HAP-1 (cell line): Measurements from ENCODE around the gene ARPC1B.
"Not testable (repeated sequence)": the region's sequence is repeated elsewhere in the genome, so short reads cannot be mapped to it uniquely, and the experiment has no call there.

Experiments
- DNase-seq, 2 experiments: peaks; one replicate each; pipeline ENCODE4 v3.0.0-alpha.2; 2016 to 2020; ENCODE audit warnings: low spot score in 2 of 2
- H3K27me3 ChIP-seq: fragments of 250-450 bp; sonication (Bioruptor Pico); 2 replicates; pipeline ENCODE4 v1.5.1; 2020; ENCODE audit warnings: low read depth, mild to moderate bottlenecking, moderate library complexity
- H3K36me3 ChIP-seq: fragments of 250-450 bp; sonication (Bioruptor Pico); replicated peaks from 2 replicates; pipeline ENCODE4 v1.5.1; 2020; ENCODE audit warnings: mild to moderate bottlenecking
- H3K4me1 ChIP-seq: fragments of 250-450 bp; sonication (Bioruptor Pico); 2 replicates; pipeline ENCODE4 v1.5.1; 2020; ENCODE audit warnings: mild to moderate bottlenecking
- H3K4me3 ChIP-seq: fragments of 250-450 bp; sonication (Bioruptor Pico); 2 replicates; pipeline ENCODE4 v1.5.1; 2020; ENCODE audit warnings: mild to moderate bottlenecking, moderate library complexity
- H3K9me3 ChIP-seq: fragments of 250-450 bp; sonication (Bioruptor Pico); 2 replicates; pipeline ENCODE4 v1.5.1; 2020; ENCODE audit warnings: mild to moderate bottlenecking, moderate library complexity
- in situ Hi-C: fragments of 300-500 bp; cut with MboI; formaldehyde crosslinking; loops from 3 replicates; pipeline ENCODE4 v1.14.3; 2020; ENCODE audit warnings: low sequenced_read_pairs, inconsistent platforms, mixed read lengths

ARPC1B gene

DNA sequence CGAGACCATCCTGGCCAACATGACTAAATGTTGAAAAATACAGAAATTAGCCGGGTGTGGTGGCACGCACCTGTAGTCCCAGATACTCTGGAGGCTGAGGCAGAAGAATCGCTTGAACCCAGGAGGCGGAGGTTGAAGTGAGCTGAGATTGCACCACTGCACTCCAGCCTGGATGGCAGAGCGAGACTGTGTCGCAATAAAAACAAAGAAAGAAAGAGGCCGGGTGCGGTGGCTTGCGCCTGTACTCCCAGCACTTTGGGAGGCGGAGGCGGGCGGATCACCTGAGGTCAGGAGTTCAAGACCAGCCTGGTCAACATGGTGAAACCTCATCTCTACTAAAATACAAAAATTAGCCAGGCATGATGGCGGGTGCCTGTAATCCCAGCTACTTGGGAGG lies 12.7 kb downstream of the ARPC1B start:
- H3K4me3 ChIP-seq, DNase-seq, in situ Hi-C loops, H3K4me1 ChIP-seq, H3K27me3 ChIP-seq, H3K9me3 ChIP-seq: not testable (repeated sequence)
- peaks cover 35% of the 10 kb centered on the region for H3K36me3 ChIP-seq

DNA sequence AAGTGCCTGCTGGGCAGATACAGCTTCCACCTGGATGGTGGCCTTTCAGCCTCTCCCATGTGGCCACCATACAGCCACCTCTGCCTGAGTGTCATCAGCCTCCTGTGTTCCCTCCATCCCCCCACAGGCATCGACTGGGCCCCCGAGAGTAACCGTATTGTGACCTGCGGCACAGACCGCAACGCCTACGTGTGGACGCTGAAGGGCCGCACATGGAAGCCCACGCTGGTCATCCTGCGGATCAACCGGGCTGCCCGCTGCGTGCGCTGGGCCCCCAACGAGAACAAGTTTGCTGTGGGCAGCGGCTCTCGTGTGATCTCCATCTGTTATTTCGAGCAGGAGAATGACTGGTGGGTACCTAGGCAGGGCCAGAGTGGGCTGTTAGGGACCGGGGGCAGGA lies 13.4 kb downstream of the ARPC1B start:
- H3K36me3 ChIP-seq: peaks cover 41% of the 10 kb centered on the region
- no peaks in the 10 kb centered on the region for H3K27me3 ChIP-seq
- H3K4me3 ChIP-seq: no peak overlapping the region
- in situ Hi-C loops: no loop called here
- H3K9me3 ChIP-seq: no peaks in the 10 kb centered on the region
- no peak for DNase-seq
- no peaks in the 10 kb centered on the region for H3K4me1 ChIP-seq

DNA sequence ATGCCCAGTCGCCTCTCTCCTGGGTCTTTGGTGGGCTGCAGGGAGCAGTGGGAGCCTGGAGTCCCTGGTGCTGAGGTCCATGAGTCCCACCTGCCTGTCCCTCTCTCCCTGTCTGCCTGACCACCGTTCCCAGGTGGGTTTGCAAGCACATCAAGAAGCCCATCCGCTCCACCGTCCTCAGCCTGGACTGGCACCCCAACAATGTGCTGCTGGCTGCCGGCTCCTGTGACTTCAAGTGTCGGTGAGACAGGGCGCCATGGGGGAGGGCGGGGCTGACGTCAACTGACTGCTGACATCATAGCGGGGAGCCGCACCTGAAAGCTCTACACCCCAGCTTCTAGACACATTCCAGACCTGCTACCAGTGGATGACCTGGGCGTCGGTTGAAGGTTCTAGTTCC lies 15.2 kb downstream of the ARPC1B start:
- Histone ChIP-seq H3K27me3 (no peaks in the 10 kb centered on the region), H3K9me3 (no peaks in the 10 kb centered on the region), H3K4me1 (no peaks in the 10 kb centered on the region), H3K36me3 (peaks cover 54% of the 10 kb centered on the region), H3K4me3 (no peak overlapping the region)
- no peak for DNase-seq
- in situ Hi-C loops: no loop called here

DNA sequence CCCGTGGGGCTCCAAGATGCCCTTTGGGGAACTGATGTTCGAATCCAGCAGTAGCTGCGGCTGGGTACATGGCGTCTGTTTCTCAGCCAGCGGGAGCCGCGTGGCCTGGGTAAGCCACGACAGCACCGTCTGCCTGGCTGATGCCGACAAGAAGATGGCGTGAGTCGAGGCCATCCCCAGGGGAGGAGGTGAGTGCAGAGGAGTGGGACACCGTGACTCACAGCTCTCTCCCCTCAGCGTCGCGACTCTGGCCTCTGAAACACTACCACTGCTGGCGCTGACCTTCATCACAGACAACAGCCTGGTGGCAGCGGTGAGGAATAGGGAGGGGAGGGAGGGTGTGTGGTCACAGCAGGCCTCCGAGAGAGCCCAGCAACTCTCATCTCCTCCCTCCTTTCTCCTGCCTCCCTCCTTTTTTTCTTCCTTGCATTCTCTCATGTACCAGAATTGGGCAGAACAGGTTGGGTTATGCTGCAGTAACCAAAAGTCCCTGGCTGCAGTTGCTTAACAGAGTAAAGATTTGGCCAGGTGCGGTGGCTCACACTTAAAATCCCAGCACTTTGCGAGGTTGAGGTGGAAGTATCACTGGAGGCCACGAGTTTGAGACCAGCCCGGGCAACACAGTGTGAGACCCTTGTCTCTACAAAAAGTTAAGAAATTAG lies 16.5 kb downstream of the ARPC1B start:
- no peak for DNase-seq
- H3K4me1 ChIP-seq: no peaks in the 10 kb centered on the region

DNA sequence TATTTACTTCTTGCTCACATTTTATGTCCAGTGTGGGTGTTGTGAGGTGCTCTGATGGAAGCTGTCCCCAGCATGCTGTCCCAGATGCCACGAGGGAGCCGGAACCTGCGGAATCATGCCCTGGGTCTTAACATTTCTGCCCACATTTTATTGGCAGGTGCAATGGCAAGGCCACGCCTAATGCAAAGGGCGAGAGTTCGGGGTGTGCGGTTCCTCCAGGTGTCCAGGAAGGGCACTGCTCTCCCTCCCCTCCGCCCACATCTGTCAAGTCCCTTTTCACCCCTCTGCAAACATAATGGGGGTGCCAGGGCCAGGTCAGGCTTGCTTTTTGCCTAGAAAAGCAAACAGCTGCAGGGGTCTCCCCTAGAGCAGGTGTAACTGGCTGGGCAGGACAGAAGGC lies 17.5 kb downstream of the ARPC1B start:
- no peaks in the 10 kb centered on the region for H3K27me3 ChIP-seq
- no peaks in the 10 kb centered on the region for H3K4me1 ChIP-seq
- peaks cover 68% of the 10 kb centered on the region for H3K36me3 ChIP-seq
- H3K4me3 ChIP-seq: no peak overlapping the region
- in situ Hi-C loops: no loop called here
- no peaks in the 10 kb centered on the region for H3K9me3 ChIP-seq
- no peak for DNase-seq

More for the DNA sequence above, 16.5 kb downstream of the ARPC1B start:
- Histone ChIP-seq H3K4me3 (no peak overlapping the region), H3K27me3 (no peaks in the 10 kb centered on the region), H3K9me3 (no peaks in the 10 kb centered on the region), H3K36me3 (peaks cover 67% of the 10 kb centered on the region)
- in situ Hi-C loops: no loop called here

DNA sequence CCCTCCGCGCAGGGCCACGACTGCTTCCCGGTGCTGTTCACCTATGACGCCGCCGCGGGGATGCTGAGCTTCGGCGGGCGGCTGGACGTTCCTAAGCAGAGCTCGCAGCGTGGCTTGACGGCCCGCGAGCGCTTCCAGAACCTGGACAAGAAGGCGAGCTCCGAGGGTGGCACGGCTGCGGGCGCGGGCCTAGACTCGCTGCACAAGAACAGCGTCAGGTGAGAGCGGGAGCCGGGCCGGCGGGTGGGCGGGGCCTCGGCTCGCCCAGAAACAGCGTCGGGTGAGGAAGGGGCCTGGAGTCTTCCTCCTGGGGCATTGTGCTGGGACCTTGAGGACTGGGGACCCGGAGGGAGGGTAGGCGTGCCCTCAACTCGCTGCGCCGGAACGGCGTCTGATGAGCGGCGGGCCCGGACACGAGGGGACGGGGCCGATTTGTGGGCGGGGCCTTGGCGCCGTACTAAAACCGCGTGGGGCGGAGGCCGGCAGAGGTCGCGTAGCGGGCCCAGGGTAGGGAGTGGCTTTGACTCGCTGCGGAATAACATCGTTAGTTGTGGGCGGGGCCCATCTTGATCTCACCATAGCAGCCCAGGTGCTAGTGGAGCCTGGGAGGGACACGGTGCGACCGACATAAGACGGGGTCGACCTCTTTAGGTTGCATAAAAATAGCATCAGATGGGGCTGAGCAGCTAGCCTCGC lies 18.3 kb downstream of the ARPC1B start:
- Histone ChIP-seq H3K4me3 (no peak overlapping the region), H3K4me1 (no peaks in the 10 kb centered on the region), H3K36me3 (peaks cover 76% of the 10 kb centered on the region), H3K27me3 (no peaks in the 10 kb centered on the region), H3K9me3 (no peaks in the 10 kb centered on the region)
- in situ Hi-C loops: no loop called here
- DNase-seq: no peak

DNA sequence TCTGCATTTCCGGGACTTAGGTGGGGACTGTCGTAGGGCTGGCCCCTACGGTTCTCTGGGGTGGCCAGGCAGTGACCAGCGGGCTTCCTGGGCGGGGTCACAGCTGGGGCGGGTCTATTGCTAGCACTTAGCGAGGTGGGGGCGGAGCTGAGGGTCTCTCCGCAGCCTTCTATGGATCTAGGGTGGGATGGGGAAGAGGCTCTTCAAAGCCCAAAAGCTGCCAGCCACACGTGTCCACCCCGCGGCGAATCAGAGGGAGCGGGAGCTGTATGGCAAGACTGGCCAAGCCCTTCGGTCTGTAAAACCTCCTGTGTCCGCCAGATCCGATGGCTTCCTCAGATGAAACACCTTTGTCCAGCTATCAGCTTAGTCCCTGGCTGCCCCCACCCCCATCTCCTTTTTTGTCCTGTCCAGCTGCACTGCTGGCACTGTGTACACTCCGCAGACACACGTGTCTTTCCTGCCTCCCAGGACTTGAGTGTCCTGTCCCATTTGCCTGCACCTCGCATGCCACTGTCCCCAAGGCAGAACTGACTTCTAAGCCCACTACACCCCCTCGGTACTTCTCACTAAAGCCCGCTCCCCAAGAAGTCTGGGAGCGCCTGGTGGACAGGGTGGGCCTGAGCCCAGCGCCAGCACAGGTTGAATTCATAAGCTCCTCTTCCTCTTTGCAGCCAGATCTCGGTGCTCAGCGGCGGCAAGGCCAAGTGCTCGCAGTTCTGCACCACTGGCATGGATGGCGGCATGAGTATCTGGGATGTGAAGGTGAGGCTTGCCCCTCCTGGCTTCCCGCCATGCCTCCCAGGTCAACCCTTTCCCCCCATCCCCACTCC lies 19.0 kb downstream of the ARPC1B start:
- no peaks in the 10 kb centered on the region for H3K9me3 ChIP-seq
- H3K4me3 ChIP-seq: no peak overlapping the region
- no peaks in the 10 kb centered on the region for H3K27me3 ChIP-seq
- H3K36me3 ChIP-seq: peaks cover 76% of the 10 kb centered on the region
- H3K4me1 ChIP-seq: no peaks in the 10 kb centered on the region
- no peak for DNase-seq
- in situ Hi-C loops: no loop called here

DNA sequence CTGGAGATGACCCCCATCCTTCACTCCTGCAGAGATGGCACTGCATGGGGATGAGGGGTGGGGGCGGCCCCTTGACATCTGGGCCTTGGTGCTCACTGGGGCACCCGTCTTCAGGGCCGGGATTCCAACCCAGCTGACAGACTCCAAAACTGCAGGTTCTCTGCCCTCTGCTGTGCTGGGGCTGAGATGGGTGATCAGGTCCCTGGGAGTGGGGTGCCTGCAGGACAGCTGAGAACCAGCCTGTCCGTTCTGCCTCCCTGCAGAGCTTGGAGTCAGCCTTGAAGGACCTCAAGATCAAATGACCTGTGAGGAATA lies 19.6 kb downstream of the ARPC1B start:
- H3K9me3 ChIP-seq: no peaks in the 10 kb centered on the region
- in situ Hi-C loops: no loop called here
- peaks cover 82% of the 10 kb centered on the region for H3K36me3 ChIP-seq
- no peak for DNase-seq
- no peaks in the 10 kb centered on the region for H3K4me1 ChIP-seq
- no peaks in the 10 kb centered on the region for H3K27me3 ChIP-seq
- no peak overlapping the region for H3K4me3 ChIP-seq

DNA sequence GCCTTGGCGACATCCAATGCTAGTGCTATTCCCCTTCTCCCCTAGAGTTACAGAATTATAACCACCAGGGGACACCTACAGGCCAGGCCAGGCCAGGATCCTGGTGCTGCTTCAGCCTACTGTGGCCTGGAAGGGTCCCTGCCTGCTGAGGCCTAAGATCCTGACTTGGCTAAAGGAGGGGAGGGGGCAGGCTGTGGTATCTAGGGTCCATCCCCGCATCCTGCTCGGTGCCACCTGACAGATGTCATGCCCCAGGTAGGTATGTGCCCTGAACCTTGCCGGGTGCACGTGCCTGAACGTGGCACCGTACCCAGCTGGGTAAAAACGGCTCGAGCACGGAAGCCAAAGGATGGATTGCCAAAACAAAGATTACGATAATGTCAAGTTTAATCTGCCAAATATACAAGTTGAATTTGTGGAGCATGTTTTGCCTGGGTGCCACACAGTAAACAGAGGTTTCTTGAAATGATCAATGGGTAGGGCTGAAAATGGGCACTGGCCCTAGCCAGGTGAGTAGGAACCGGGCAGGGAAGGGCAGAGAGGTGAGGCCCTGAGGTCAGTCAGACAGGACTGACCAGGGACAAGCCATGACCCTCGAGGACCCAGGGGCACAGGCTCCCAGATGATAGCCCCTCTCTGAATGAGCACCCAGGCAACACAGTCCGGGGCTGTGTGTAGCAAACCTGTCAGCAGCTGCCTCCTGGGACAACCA lies 21.2 kb downstream of the ARPC1B start:
- H3K4me1 ChIP-seq: no peaks in the 10 kb centered on the region

DNA sequence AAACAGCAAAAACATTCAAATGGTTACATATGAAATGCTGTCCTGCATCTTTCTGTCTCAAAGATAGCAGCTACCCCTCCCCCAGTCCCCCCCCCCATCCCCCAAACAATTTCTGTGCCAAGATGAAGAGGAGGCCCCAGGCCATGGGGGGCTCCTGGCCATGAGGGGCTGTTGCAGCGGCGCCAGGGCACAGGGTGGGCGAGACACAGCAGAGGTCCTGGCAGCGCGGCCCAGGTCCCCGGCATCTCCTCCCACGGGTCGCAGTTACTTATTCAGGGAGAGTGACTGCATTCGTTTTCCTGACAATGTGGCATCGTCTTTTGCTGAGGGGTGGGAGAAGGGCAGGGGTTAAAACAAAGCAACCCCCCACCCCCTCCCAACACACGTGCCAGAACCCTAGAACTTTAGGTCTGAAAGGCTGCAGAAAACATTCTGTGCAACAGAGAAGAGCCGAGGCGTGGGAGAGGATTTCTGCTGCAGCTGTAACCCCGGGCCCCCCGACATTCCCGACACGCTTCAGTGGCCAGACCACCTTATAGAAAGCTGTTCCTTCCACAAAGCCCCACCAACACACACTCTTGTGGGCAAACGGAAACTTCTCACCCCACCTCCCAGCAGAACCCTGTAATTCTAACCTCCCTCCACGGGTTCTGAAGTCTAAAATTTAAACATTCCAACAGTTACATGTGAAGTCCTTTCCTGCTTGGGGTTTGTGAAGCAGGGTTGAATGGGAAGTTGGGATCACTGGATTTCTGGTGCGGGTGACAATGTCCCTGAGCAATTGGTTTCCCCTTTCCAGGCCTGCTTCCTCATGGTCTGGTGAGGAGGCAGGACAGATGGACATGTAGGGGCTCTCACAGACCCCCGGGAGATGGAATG lies 22.1 kb downstream of the ARPC1B start:
- Histone ChIP-seq H3K9me3 (no peaks in the 10 kb centered on the region), H3K4me3 (no peak overlapping the region), H3K27me3 (no peaks in the 10 kb centered on the region), H3K36me3 (peaks cover 90% of the 10 kb centered on the region), H3K4me1 (no peaks in the 10 kb centered on the region)
- DNase-seq: no peak
- in situ Hi-C loops: no loop called here

More for the DNA sequence above, 21.2 kb downstream of the ARPC1B start:
- Histone ChIP-seq H3K36me3 (peaks cover 88% of the 10 kb centered on the region), H3K27me3 (no peaks in the 10 kb centered on the region), H3K4me3 (no peak overlapping the region), H3K9me3 (no peaks in the 10 kb centered on the region)
- no peak for DNase-seq
- in situ Hi-C loops: no loop called here

DNA sequence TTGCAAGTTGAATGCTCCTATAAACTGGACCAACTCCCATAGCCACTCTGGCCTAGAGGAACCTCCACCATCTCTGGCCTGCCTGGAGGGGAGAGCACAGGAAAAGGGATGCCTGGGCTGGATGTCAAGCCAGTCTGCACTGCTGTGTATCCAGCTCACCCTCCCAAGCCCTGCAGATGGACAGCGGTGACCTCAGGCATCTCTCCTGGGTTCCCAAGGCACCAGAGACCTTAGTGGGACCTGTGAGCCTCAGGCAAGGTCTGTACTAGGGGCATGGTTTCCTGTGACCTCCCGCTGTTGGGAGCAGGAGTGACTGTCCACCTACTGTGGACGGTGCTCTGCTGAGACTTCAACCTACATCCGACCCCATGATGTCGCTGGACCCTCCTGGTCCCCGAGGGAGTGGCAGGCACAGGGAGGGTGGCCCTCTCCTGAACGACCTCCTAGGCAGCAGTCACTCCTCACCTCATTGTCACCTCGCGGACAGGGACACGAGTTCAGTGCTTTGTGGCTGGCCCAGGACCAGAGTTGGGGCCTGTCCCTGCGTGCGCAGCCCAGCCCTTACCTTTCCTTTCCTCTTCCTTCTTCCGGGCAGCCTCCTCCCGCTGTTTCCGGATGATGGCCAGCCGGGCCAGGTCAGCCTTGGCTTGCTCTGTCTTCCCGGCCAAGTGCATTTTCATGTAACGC lies 22.9 kb downstream of the ARPC1B start:
- peaks cover 90% of the 10 kb centered on the region for H3K36me3 ChIP-seq
- H3K9me3 ChIP-seq: no peaks in the 10 kb centered on the region
- DNase-seq: no peak
- no peak overlapping the region for H3K4me3 ChIP-seq
- in situ Hi-C loops: no loop called here
- no peaks in the 10 kb centered on the region for H3K27me3 ChIP-seq
- no peaks in the 10 kb centered on the region for H3K4me1 ChIP-seq

DNA sequence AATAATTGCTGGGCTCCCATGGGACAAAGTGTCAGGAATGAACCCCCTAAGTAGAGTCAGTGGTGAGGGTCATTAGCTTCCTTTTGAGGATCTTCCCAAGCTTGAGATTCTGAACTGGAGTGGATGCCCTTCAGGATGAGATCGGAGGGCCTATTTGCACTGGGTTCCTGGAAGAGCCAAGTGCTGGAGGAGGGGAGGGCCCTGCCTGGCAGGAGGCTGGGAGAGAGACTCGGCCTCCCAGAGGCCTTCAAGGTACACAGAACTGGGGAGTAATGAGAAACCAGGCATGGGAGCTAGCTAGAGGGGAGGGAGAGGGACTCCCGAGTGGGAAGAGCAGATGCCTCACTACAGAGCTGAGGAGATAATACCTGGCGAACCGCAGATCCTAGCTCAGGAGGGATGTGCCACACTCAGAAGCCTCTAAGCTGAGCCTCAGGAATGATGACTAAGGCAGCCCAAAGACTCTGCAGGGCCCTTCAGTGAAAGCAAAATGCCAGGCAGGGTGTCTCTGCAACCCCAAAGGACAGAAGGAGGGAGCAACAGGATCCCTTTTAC lies 24.4 kb downstream of the ARPC1B start:
- no peaks in the 10 kb centered on the region for H3K4me1 ChIP-seq
- no peak overlapping the region for H3K4me3 ChIP-seq
- in situ Hi-C loops: no loop called here
- H3K9me3 ChIP-seq: no peaks in the 10 kb centered on the region
- peaks cover 88% of the 10 kb centered on the region for H3K36me3 ChIP-seq
- no peaks in the 10 kb centered on the region for H3K27me3 ChIP-seq
- DNase-seq: no peak
